ENCODE measurements around the gene FBXW5.

The FBXW5 gene

DNA sequence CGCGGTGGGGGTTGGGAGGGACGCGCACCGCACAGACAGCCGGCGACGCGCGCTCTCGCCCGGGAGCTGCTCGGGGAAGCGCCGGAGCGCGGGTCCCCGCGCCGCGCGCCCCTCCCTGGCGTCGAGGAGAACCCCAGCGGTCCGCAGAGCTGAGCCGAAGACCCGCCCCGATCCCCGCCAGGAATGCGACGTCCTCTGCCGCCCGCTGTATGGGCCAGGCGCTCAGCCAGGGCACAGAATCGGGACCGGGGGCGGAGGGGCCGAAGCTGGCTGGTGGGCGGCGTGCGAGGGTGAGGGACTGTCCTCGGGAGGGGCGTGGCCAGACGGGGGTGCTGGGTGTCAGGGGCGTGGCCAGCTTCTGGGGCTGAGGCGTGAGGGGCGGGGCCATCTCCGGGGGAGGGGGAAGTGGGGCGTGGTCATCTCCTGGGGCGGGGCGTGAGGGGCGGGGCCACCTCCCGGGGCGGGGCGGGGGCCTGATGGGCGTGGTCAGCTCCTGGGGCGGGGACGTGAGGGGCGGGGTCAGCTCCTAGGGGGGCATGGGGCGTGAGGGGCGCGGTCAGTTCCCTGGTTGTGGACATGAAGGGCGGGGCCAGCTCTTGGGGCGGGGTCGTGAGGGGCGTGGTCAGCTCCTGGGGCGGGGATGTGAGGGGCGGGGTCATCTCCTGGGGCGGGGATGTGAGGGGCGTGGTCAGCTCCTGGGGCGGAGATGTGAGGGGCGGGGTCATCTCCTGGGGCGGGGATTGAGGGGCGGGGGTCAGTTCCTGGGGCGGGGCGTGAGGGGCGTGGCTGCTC is 33.7 kb upstream of the FBXW5 start:
- peak; percentile 43 to 54 for DNase-seq (ENCODE audit: low read depth in 2 of 2)

GRCh38 chr9:136977649-136978072 is 33.1 kb upstream of the FBXW5 start:
- no peak for DNase-seq (ENCODE audit: low read depth in 2 of 2)

DNA sequence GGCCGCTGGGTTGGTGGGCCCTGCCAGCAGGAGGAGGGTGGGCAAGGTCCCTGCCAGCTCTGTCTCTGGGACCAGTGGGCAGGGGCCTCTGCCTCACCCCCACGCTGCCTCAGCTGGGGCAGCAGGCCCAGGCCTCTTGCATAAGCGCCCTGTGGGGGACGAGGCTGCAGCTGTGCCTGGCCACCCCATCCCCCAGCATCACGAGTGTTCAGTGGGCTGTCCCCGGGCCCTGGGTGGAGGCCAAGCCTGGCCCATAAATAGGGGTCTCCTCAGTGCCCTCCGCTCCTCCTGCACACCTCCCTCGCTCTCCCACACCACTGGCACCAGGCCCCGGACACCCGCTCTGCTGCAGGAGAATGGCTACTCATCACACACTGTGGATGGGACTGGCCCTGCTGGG is 32.7 kb upstream of the FBXW5 start, which contains the start of gene PTGDS:
TSS of gene PTGDS (plus strand) at position 282 of the 400 bp plus-strand sequence. CDS start at position 357, 75 bp downstream.
- no peak for DNase-seq (ENCODE audit: low read depth in 2 of 2)

GRCh38 chr9:136975644-136976043 is 31.1 kb upstream of the FBXW5 start:
- no peak for DNase-seq (ENCODE audit: low read depth in 2 of 2)

- no peak for DNase-seq (ENCODE audit: low read depth in 2 of 2)
Measured at GRCh38 chr9:136974817-136975535, 30.4 kb upstream of the FBXW5 start.

DNA sequence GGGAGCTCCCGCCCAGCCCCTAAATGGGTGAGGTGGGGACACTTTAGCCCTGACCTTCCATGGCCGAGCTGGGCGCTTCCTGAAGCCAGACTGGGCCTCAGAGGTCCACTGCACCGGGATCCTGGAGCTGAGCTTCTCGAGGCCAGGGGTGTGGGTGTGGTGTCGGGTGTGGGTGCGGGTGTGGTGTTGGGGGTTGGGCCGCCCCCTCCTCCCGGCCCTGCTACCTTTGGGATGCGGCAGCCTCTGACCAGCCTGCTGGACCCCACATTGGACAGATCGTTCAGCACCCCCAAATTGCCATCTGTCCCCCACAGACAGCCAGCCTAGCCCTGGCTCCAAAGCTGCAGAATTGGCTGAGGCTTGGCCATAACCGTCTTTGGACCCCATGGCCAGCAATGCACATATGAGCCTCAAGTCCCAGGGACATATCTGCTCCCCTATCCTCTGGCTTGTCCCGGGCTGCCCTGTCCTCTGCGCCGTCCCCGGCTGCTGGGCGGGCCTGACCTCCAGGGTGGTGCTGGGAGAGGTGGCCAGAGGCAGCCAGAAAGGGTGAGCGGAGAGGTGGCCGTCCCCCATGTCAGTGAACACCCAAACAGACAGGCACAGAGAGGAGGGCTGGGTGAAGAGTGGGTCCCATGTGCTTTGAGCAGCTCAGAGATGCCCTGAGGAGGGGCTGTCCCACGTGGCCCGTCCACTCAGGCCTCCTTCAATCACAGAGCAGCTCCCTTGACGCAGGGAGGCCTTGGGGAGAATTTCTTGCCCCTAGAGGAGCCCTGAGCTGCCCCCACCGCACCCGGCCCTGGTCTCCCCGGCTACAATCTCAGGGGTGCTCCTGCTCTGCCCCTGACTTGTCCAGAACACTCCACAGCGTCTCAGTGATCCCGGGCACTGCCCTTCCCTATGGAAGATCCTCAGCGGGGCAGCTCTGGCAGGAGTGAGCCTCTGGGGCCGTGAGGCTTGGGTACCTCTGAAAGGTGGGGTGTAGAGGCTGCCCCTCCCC is 29.4 kb upstream of the FBXW5 start:
- no peak for DNase-seq (ENCODE audit: low read depth in 2 of 2)

DNA sequence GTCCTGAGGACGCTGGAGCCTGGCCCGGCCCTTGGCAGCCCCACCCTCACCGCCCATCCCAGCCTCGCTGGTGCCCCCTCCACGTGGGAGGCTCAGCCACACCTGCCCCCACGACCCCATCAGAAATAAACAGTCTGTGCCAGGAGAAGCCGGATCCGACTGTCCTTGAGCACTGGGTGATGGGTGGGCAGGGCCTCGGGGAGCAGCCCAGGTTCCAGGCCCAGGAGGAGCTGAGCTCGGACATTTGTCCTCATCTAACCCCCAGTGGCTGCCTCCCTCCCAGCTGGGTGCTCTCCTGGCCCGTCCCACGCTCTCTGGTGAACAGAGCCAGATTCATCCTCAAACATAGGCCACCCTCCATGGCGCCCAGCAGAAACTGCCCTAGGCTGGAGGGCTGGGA is 28.2 kb upstream of the FBXW5 start:
- no peak for DNase-seq (ENCODE audit: low read depth in 2 of 2)

DNA sequence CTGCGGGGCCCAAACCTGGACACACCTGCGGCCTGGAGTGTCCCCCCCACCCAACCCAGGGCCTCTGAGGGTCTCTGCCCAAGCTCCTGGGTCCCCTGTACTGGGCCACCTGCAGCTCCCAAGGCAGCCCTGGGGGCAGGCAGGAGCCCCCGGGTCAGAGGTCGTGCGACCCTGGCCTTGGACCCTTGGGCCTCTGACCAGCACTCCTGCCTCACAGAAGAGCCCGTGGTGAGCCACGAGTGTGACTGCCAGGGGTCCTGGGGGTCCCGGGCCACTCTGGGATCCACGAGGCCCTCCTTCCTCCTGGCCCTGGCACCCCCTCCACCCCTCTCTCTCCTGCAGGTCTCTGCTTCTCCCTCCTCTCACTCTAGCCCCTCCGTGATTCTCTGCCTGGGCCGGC is 27.8 kb upstream of the FBXW5 start:
- no peak for DNase-seq (ENCODE audit: low read depth in 2 of 2)

GRCh38 chr9:136971746-136972145 is 27.2 kb upstream of the FBXW5 start:
- DNase-seq (ENCODE audit: low read depth in 2 of 2) = no peak

GRCh38 chr9:136970361-136970760 is 25.8 kb upstream of the FBXW5 start:
- DNase-seq (ENCODE audit: low read depth in 2 of 2) = no peak

DNA sequence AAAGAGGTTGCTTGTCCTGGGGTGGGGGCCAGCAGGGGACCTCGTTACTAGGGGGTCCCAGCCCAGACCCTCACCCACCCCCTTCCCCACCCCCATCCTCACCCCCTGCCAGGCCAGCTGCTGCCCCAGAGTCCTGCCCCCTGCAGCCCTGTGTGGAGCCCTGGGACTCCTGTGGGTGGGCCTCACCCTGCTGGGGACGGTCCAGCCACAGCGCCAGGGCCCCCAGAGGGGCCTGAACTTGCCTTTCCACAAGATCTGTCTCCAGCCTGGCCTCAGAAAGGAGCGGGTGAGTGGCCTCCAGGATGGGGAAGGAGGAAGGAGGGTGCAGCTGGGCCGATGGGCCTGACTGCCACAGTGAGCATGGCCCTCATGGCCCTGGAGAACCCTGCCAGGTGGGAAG is 25.2 kb upstream of the FBXW5 start:
- DNase-seq (ENCODE audit: low read depth in 2 of 2) = no peak

GRCh38 chr9:136969150-136969549 is 24.6 kb upstream of the FBXW5 start:
- DNase-seq (ENCODE audit: low read depth in 2 of 2) = no peak

GRCh38 chr9:136968333-136969127 is 24.0 kb upstream of the FBXW5 start:
- DNase-seq (ENCODE audit: low read depth in 2 of 2) = no peak

DNA sequence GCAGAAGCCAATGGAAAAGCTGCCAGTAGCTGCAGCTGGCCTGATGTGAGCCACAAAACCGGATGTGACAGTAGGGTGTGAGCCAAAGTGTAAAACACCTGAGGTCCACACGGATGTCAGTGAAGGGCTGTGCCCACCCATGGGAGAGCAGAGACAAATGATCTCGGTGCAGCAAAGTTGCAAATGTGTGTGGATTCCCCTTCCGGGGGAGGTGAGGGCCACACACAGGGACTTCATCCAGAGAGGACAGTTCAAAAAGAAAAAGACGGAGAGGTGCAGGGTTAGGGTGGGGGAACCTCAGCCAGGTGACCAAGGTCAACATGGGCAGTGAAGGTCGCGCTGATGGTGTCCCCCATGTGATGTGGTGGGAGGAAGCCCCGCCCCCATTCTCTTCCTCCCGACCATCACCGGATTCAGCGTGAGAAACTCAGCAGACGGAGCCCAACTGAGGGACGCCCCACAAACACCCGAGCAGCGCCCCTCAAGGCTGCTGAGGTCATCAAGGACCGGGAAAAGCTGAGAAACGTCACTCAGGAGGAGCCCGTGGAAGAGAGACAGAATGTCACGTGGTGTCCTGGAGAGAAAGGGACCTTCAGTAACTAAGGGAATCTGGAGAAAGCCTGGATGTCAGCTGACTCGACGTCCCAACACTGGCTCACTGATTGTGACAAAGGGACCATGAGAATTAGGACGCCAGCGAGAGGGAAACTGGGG is 21.4 kb upstream of the FBXW5 start:
- DNase-seq (ENCODE audit: low read depth in 2 of 2) = no peak

- DNase-seq (ENCODE audit: low read depth in 2 of 2) = no peak
Measured at GRCh38 chr9:136964833-136965422, 20.4 kb upstream of the FBXW5 start.

GRCh38 chr9:136964171-136964689 is 19.7 kb upstream of the FBXW5 start:
- no peak for DNase-seq (ENCODE audit: low read depth in 2 of 2)

GRCh38 chr9:136963751-136964150 is 19.2 kb upstream of the FBXW5 start:
- DNase-seq (ENCODE audit: low read depth in 2 of 2) = no peak

- DNase-seq (ENCODE audit: low read depth in 2 of 2) = no peak
Measured at GRCh38 chr9:136963341-136963740, 18.8 kb upstream of the FBXW5 start.

DNA sequence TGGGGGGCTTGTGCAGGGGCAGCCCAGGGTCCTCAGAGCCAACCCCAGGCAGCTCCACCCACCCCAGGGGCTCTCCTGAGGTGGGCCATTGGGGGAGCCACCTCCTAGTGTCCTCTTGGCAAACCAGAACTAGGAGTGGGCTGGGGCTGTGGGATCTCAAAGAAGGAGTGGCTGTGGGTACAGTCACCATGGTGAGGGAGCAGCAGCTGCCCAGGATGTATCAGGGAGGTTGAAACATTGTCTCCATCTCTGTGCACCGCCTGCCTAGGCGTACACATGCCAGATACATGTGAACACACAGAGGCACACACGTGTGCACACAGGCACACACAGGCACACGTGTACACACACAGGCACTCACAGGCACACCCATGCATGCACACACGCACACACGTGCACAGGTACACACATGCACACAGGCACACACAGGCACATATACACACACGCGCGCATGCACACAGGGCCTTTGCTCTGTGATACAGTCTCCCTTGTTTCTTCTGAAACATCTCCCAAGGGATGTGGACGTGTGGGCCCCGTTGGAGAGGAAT is 18.2 kb upstream of the FBXW5 start:
- DNase-seq (ENCODE audit: low read depth in 2 of 2) = no peak

Data from stimulated activated CD4-positive, alpha-beta T cell treated with anti-CD3 and anti-CD28 coated beads, Interleukin-1b, Interleukin-23, amount 100 ng/mL, for 4 hours (primary cell).